Breast epithelium (tissue), 4 donors: ENCODE results near the gene NCK2. TPM values are rescaled to one million over a fixed set of nuclear protein-coding genes. Genes with fewer than 3 reads are reported as not detected.

ENCODE experiments used
- DNase-seq, 2 donors: peaks; one replicate each; pipeline ENCODE4 v3.0.0-alpha.2; 2019; ENCODE audit warnings: low spot score in 2 of 2
- H3K27ac ChIP-seq, 2 donors: fragments of 200-600 bp; sonication (generic) in 1 of 2; one replicate each; pipeline ENCODE4 v1.5.1; 2016 to 2019; ENCODE audit warnings: mild to moderate bottlenecking in 1 of 2
- H3K27me3 ChIP-seq, 2 donors: fragments of 200-600 bp; sonication (generic) in 1 of 2; one replicate each; pipeline versions ENCODE4 v1.5.1 to v1.6.0; 2017 to 2019; ENCODE audit warnings: control low read depth in 1 of 2, mild to moderate bottlenecking in 1 of 2
- H3K36me3 ChIP-seq: fragments of 200-600 bp; one replicate; pipeline ENCODE4 v1.5.1; 2019
- H3K4me1 ChIP-seq, 2 donors: fragments of 200-600 bp; sonication (generic); one replicate each; pipeline ENCODE4 v1.5.1; 2016 to 2019; ENCODE audit warnings: control low read depth in 1 of 2
- H3K4me3 ChIP-seq, 3 donors: fragments of 200-600 bp; sonication (generic); 1 replicate in 2 of 3; 2 replicates in 1 of 3; pipeline ENCODE4 v1.5.1; 2016 to 2019; ENCODE audit warnings: mild to moderate bottlenecking in 3 of 3, moderate library complexity in 2 of 3
- H3K9me3 ChIP-seq, 2 donors: fragments of 200-600 bp; sonication (generic) in 1 of 2; one replicate each; pipeline ENCODE4 v1.5.1; 2016 to 2019; ENCODE audit warnings: control low read depth in 1 of 2
- POLR2A ChIP-seq: fragments of 450-650 bp; IDR thresholded peaks from one replicate; pipeline ENCODE4 v1.6.1; 2016; ENCODE audit warnings: antibody characterized with exemption, mild to moderate bottlenecking, moderate library complexity
- POLR2AphosphoS5 ChIP-seq, 3 donors: sonication (generic); formaldehyde crosslinking; IDR thresholded peaks; one replicate each; pipeline ENCODE4 v1.6.1; 2017; ENCODE audit warnings: antibody characterized with exemption in 3 of 3
- intact Hi-C: fragments of 100-400 bp; cut with DNase I; formaldehyde crosslinking; loops from one replicate; pipeline ENCODE4 v1.15.1; 2023; ENCODE audit warnings: low total_unique reads
- total RNA-seq, 3 donors: library from RNA; depleted of rRNA; stranded (reverse); fragments of >200 nt; gene quantifications; one replicate each; pipeline ENCODE4 v1.1.0, GENCODE V29; 2016
- TF ChIP-seq, protein P1 (sequence below), 3 donors: fragments of 450-650 bp; IDR thresholded peaks; one replicate each; pipeline ENCODE4 v1.5.1; 2016 to 2017; ENCODE audit warnings: antibody characterized with exemption in 3 of 3, mild to moderate bottlenecking in 3 of 3, moderate library complexity in 3 of 3

The NCK2 gene
- total RNA-seq, 3 donors from 2014 or later: 42.0 to 54.3 (median 46.9) TPM

- no peak overlapping the region for H3K4me3 ChIP-seq
- no peak for DNase-seq
- intact Hi-C loops: no loop called here
- H3K27ac ChIP-seq: no peak overlapping the region
- no peaks in the 10 kb centered on the region for H3K36me3 ChIP-seq
- no peaks in the 10 kb centered on the region for H3K4me1 ChIP-seq
- peaks cover 7% of the 10 kb centered on the region in 2 donors for H3K9me3 ChIP-seq
- no peak for TF ChIP-seq POLR2AphosphoS5 (IDR thresholded peaks at IDR 0.05)
- TF ChIP-seq, protein P1, sequence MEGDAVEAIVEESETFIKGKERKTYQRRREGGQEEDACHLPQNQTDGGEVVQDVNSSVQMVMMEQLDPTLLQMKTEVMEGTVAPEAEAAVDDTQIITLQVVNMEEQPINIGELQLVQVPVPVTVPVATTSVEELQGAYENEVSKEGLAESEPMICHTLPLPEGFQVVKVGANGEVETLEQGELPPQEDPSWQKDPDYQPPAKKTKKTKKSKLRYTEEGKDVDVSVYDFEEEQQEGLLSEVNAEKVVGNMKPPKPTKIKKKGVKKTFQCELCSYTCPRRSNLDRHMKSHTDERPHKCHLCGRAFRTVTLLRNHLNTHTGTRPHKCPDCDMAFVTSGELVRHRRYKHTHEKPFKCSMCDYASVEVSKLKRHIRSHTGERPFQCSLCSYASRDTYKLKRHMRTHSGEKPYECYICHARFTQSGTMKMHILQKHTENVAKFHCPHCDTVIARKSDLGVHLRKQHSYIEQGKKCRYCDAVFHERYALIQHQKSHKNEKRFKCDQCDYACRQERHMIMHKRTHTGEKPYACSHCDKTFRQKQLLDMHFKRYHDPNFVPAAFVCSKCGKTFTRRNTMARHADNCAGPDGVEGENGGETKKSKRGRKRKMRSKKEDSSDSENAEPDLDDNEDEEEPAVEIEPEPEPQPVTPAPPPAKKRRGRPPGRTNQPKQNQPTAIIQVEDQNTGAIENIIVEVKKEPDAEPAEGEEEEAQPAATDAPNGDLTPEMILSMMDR (IDR thresholded peaks at IDR 0.05): no peak
- H3K27me3 ChIP-seq: no peaks in the 10 kb centered on the region
These were observed 144.3 kb downstream of the NCK2 start for GRCh38 chr2:105889046-105889445.

DNA sequence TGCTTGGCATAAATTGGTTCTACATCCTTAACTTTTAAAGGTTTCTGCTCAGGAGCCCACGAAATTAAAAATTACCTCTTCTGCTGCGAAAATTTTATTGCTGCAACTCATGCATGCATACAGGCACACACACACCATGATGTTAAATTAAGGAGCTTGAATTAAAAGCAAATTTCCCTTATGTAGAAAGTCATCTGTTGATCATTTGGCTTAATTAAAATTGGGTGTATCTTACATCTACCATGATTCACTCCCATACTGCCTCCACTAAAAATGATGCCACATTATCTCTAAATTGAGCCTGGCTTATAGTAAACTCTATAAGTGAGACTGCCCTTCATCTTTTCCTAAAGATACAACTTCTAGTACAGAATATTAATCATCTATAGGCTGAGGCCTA, 145.4 kb downstream of the NCK2 start:
- no peaks in the 10 kb centered on the region for H3K36me3 ChIP-seq
- intact Hi-C loops: no loop called here
- peaks cover 7% of the 10 kb centered on the region in 2 donors for H3K9me3 ChIP-seq
- no peaks in the 10 kb centered on the region for H3K4me1 ChIP-seq
- no peak for DNase-seq
- no peak overlapping the region for H3K4me3 ChIP-seq
- H3K27ac ChIP-seq: no peak overlapping the region
- TF ChIP-seq, protein P1 (IDR thresholded peaks at IDR 0.05): no peak
- TF ChIP-seq POLR2AphosphoS5 (IDR thresholded peaks at IDR 0.05) (no peak), POLR2A (no peak)
- no peaks in the 10 kb centered on the region for H3K27me3 ChIP-seq

GRCh38 chr2:105890856-105891255, 146.1 kb downstream of the NCK2 start:
- Histone ChIP-seq H3K27ac (no peak overlapping the region), H3K36me3 (no peaks in the 10 kb centered on the region), H3K27me3 (no peaks in the 10 kb centered on the region), H3K4me1 (no peaks in the 10 kb centered on the region), H3K4me3 (no peak overlapping the region), H3K9me3 (peaks cover 7% of the 10 kb centered on the region in 2 donors)
- intact Hi-C loops: no loop called here
- TF ChIP-seq, protein P1 (IDR thresholded peaks at IDR 0.05): no peak
- TF ChIP-seq POLR2AphosphoS5 (IDR thresholded peaks at IDR 0.05): no peak
- no peak for DNase-seq

GRCh38 chr2:105893011-105893995, 148.6 kb downstream of the NCK2 start:
- H3K4me1 ChIP-seq: no peaks in the 10 kb centered on the region
- H3K4me3 ChIP-seq: no peak overlapping the region
- intact Hi-C loops: no loop called here
- TF ChIP-seq, protein P1 (IDR thresholded peaks at IDR 0.05): no peak
- TF ChIP-seq POLR2A (no peak), POLR2AphosphoS5 (IDR thresholded peaks at IDR 0.05) (no peak)
- H3K9me3 ChIP-seq: peaks cover 7% of the 10 kb centered on the region in 2 donors
- H3K36me3 ChIP-seq: no peaks in the 10 kb centered on the region
- DNase-seq: no peak
- H3K27ac ChIP-seq: no peak overlapping the region
- no peaks in the 10 kb centered on the region for H3K27me3 ChIP-seq

- H3K4me1 ChIP-seq: no peaks in the 10 kb centered on the region
These were observed 149.7 kb downstream of the NCK2 start for GRCh38 chr2:105894327-105894944.

More at GRCh38 chr2:105894327-105894944, 149.7 kb downstream of the NCK2 start:
- DNase-seq: no peak
- intact Hi-C loops: no loop called here
- Histone ChIP-seq H3K27ac (no peak overlapping the region), H3K9me3 (no peaks in the 10 kb centered on the region), H3K27me3 (no peaks in the 10 kb centered on the region), H3K36me3 (no peaks in the 10 kb centered on the region), H3K4me3 (no peak overlapping the region)
- TF ChIP-seq POLR2A (no peak), POLR2AphosphoS5 (IDR thresholded peaks at IDR 0.05) (no peak)
- TF ChIP-seq, protein P1 (IDR thresholded peaks at IDR 0.05): no peak
